Measurements from ENCODE around the gene CLDND2. TPM values are rescaled to one million over a fixed set of nuclear protein-coding genes. Genes with fewer than 3 reads are reported as not detected.
"Not testable (repeated sequence)": the region's sequence is repeated elsewhere in the genome, so short reads cannot be mapped to it uniquely, and the experiment has no call there.

Gene CLDND2, protein sequence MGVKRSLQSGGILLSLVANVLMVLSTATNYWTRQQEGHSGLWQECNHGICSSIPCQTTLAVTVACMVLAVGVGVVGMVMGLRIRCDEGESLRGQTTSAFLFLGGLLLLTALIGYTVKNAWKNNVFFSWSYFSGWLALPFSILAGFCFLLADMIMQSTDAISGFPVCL
- not detected in 2 replicates for total RNA-seq (2014; rRNA removed; shearing (Covaris generic))

GRCh38 chr19:51368366-51369282, at the start of gene CLDND2:
Gene CLDND2 (minus strand): TSS chr19:51369003. CDS start chr19:51368577, 426 bp downstream.
- no peak for DNase-seq (ENCODE audit: low read depth in 1 of 2, low spot score in 2 of 2)
- Histone ChIP-seq H3K27ac (peak within 1 kb of the TSS; percentile 60), H3K27me3 (replicated peaks) (no peaks in the 10 kb centered on the region), H3K9me3 (replicated peaks) (no peaks in the 10 kb centered on the region), H3K36me3 (peaks cover 3% of the 10 kb centered on the region), H3K4me1 (replicated peaks) (peaks cover 40% of the 10 kb centered on the region), H3K4me3 (peak within 1 kb of the TSS; percentile 67)

GRCh38 chr19:51417810-51418157, 49.0 kb upstream of the CLDND2 start:
- no peak overlapping the region for H3K27ac ChIP-seq
- DNase-seq (ENCODE audit: low read depth in 1 of 2, low spot score in 2 of 2): no peak

DNA sequence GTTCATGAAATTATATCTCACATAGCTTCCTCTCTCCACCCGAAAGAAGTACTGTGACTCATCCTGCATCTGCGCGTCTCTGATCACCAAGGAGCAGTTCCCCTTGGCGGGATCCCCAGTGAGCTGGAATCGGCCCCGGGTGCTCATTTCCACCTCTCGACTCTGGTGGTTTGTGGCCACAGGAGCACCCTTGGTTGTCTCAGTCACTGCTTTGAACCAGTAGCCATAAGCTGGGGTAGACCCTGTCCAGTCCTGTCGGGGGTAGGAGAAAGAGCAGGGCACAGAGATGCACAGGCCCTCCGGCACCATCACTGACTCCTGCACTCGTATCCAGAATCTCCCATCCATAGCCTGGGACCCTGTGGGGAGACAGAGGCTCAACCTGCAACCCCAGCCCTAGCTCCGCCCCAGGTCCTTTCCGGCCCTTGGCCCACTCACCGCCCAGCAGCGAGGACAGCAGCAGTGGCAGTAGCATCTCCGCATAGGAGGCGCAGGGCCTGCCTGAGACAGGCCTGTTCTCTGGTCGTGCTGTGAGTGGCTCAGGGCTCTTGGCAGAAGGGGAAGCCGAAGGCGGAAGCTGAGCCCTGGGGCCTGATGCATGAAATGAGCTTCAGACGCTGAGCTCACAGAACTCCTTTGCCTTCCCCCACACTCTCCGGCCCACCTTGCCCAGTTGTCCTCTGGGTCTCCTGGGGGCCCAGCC, 48.5 kb upstream of the CLDND2 start, which contains the start of gene SIGLEC10:
SIGLEC10 (minus strand) TSS at position 536 of the 703 bp plus-strand sequence; CDS start at position 475, 61 bp downstream.
- H3K9me3 ChIP-seq (replicated peaks): no peaks in the 10 kb centered on the region; the same call in 1 of the 2 replicates

More at GRCh38 chr19:51417810-51418157, 49.0 kb upstream of the CLDND2 start:
- H3K4me3 ChIP-seq: no peak overlapping the region
- H3K27me3 ChIP-seq (replicated peaks): no peaks in the 10 kb centered on the region
- H3K9me3 ChIP-seq (replicated peaks): no peaks in the 10 kb centered on the region; the same call in 1 of the 2 replicates
- no peaks in the 10 kb centered on the region for H3K36me3 ChIP-seq
- H3K4me1 ChIP-seq (replicated peaks): no peaks in the 10 kb centered on the region

GRCh38 chr19:51416422-51416821, 47.6 kb upstream of the CLDND2 start:
- not testable (repeated sequence) for H3K4me1 ChIP-seq (replicated peaks); DNase-seq (ENCODE audit: low read depth in 1 of 2, low spot score in 2 of 2); H3K9me3 ChIP-seq (replicated peaks)

More for the DNA sequence above, 48.5 kb upstream of the CLDND2 start, which contains the start of gene SIGLEC10:
- H3K4me3 ChIP-seq: no peak within 1 kb of the TSS
- H3K27me3 ChIP-seq (replicated peaks): no peaks in the 10 kb centered on the region
- H3K36me3 ChIP-seq: no peaks in the 10 kb centered on the region
- no peaks in the 10 kb centered on the region for H3K4me1 ChIP-seq (replicated peaks)
- no peak for DNase-seq (ENCODE audit: low read depth in 1 of 2, low spot score in 2 of 2)
- H3K27ac ChIP-seq: no peak within 1 kb of the TSS

DNA sequence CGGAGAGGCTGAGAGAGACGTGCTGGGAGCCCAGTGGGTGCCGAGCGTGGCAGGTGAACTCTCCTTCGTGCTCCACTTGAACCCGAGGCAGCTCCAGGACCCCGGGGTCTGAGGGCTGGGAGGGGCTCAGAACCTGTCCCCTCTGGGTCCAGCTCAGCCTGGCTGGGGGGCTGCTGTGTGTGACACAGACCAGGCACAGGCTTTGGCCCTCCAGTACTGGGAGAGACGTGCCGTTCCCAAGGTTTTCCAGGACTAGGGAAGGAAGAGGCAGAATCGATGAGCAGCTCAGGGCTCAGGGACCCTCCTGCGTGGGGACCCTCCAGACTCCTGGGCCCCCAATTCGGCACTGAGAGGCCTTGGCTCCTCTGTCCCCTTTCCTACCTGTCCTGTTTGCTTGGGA, 46.4 kb upstream of the CLDND2 start:
- H3K4me3 ChIP-seq: no peak overlapping the region
- no peaks in the 10 kb centered on the region for H3K27me3 ChIP-seq (replicated peaks)
- no peaks in the 10 kb centered on the region for H3K4me1 ChIP-seq (replicated peaks)
- no peaks in the 10 kb centered on the region for H3K36me3 ChIP-seq
- DNase-seq (ENCODE audit: low read depth in 1 of 2, low spot score in 2 of 2): no peak
- no peak overlapping the region for H3K27ac ChIP-seq
- no peaks in the 10 kb centered on the region for H3K9me3 ChIP-seq (replicated peaks)

More at GRCh38 chr19:51416422-51416821, 47.6 kb upstream of the CLDND2 start:
- H3K4me3 ChIP-seq; H3K27me3 ChIP-seq (replicated peaks); H3K27ac ChIP-seq; H3K36me3 ChIP-seq: not testable (repeated sequence)

DNA sequence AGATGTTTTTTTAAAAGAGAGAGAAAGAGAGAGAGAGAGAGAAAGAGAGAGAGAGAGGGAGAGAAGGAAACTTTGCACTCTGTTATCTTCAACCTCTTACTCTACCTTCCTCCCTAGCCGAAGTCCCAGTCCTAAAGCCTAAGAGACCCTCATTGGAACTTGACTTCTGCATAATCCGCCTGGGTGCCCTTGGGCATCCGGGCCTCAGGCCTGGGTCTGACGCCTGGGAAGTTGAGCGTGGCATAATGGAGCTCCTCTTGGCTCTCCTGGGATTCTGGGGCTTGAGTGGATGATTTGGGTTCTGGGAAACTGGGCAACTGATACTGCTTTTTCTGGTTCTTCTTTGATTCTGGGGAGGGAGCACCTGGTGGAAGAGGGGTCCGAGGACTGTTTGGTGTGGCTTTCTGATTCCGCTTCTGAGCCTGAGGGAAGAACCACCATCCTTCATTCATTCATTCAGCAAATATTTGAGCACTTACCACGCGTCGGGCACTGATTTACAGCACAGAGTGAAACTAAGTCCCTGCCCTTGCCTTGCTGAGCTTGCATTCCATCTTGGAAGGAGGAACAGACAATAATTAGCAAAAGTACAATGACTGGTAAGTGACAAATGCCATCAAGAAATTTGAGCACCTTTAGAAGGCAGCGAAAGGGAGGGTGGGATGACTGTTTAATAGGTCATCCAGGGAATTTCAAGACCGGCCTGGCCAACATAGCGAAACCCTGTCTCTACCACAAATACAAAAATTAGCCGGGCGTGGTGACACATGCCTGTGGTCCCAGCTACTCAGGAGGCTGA, 42.3 kb upstream of the CLDND2 start:
- Histone ChIP-seq H3K4me1 (replicated peaks) (no peaks in the 10 kb centered on the region), H3K36me3 (no peaks in the 10 kb centered on the region), H3K4me3 (no peak overlapping the region)

GRCh38 chr19:51407511-51408131, 38.8 kb upstream of the CLDND2 start:
- Histone ChIP-seq H3K36me3 (no peaks in the 10 kb centered on the region), H3K4me1 (replicated peaks) (no peaks in the 10 kb centered on the region), H3K27me3 (replicated peaks) (no peaks in the 10 kb centered on the region), H3K27ac (no peak overlapping the region), H3K4me3 (no peak overlapping the region), H3K9me3 (replicated peaks) (no peaks in the 10 kb centered on the region)
- no peak for DNase-seq (ENCODE audit: low read depth in 1 of 2, low spot score in 2 of 2)

More for the DNA sequence above, 42.3 kb upstream of the CLDND2 start:
- Histone ChIP-seq H3K27ac (no peak overlapping the region), H3K9me3 (replicated peaks) (no peaks in the 10 kb centered on the region), H3K27me3 (replicated peaks) (no peaks in the 10 kb centered on the region)
- DNase-seq (ENCODE audit: low read depth in 1 of 2, low spot score in 2 of 2): no peak

GRCh38 chr19:51402117-51402516, 33.3 kb upstream of the CLDND2 start:
- H3K27me3 ChIP-seq (replicated peaks): no peaks in the 10 kb centered on the region
- no peak for DNase-seq (ENCODE audit: low read depth in 1 of 2, low spot score in 2 of 2)
- no peaks in the 10 kb centered on the region for H3K4me1 ChIP-seq (replicated peaks)
- no peak overlapping the region for H3K4me3 ChIP-seq
- no peaks in the 10 kb centered on the region for H3K36me3 ChIP-seq
- H3K27ac ChIP-seq: no peak overlapping the region
- H3K9me3 ChIP-seq (replicated peaks): peaks cover 6% of the 10 kb centered on the region; the same call in 1 of the 2 replicates

- not testable (repeated sequence) for H3K9me3 ChIP-seq (replicated peaks); H3K4me1 ChIP-seq (replicated peaks); DNase-seq (ENCODE audit: low read depth in 1 of 2, low spot score in 2 of 2)
Observed at GRCh38 chr19:51399936-51400335, 31.1 kb upstream of the CLDND2 start.

DNA sequence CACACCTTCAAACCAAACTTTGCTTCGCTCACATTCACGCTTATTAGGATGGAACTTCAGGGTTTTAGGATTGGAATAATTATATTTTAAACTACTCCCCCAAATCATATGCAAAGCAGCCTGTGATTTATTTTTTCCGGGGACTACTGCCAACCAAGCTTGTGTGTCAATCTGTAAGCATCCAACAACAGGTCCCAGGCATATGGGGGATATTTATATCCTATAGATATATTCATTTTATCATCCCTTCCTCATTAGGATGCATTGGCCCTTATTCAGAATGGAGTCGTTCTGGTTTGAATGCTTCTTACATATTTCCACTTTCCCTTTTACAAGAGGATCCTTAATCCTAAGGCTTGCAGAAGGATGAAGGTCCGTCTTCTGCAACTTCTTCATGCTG, 30.4 kb upstream of the CLDND2 start:
- H3K9me3 ChIP-seq (replicated peaks): peaks cover 6% of the 10 kb centered on the region; the same call in 1 of the 2 replicates
- no peak for DNase-seq (ENCODE audit: low read depth in 1 of 2, low spot score in 2 of 2)
- no peaks in the 10 kb centered on the region for H3K27me3 ChIP-seq (replicated peaks)
- no peaks in the 10 kb centered on the region; the same call in 1 of the 2 replicates for H3K4me1 ChIP-seq (replicated peaks)
- no peak overlapping the region for H3K27ac ChIP-seq
- no peaks in the 10 kb centered on the region for H3K36me3 ChIP-seq
- no peak overlapping the region for H3K4me3 ChIP-seq

More at GRCh38 chr19:51399936-51400335, 31.1 kb upstream of the CLDND2 start:
- H3K4me3 ChIP-seq; H3K27ac ChIP-seq; H3K27me3 ChIP-seq (replicated peaks); H3K36me3 ChIP-seq: not testable (repeated sequence)

GRCh38 chr19:51398096-51398704, 29.4 kb upstream of the CLDND2 start:
- Histone ChIP-seq H3K36me3 (no peaks in the 10 kb centered on the region), H3K27me3 (replicated peaks) (no peaks in the 10 kb centered on the region), H3K4me1 (replicated peaks) (no peaks in the 10 kb centered on the region; the same call in 1 of the 2 replicates), H3K9me3 (replicated peaks) (peaks cover 6% of the 10 kb centered on the region; the same call in 1 of the 2 replicates), H3K27ac (no peak overlapping the region), H3K4me3 (no peak overlapping the region)
- DNase-seq (ENCODE audit: low read depth in 1 of 2, low spot score in 2 of 2): no peak

DNA sequence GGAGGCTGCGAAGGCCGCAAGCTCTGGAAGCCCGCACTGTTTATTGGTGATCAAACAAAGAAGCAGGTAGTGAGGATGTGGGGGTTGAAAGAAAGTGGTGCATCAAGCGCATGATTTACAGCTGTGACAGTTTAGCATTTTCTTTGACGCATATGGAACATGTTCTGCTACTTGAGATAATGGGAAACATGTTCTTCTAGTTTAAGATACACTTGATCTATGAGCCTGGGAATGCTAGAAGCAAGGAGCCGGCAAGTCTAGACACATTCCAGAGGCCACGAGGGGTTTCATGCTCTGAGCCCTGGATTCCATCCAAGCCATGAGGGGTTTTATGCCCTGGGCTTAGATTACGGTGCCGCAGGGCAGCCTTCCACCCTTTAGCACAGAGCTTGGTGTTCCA, 28.6 kb upstream of the CLDND2 start:
- not testable (repeated sequence) for DNase-seq (ENCODE audit: low read depth in 1 of 2, low spot score in 2 of 2); H3K9me3 ChIP-seq (replicated peaks); H3K4me3 ChIP-seq; H3K36me3 ChIP-seq; H3K4me1 ChIP-seq (replicated peaks); H3K27me3 ChIP-seq (replicated peaks); H3K27ac ChIP-seq
